ENCODE data around the gene ESPL1.

Gene ESPL1

GRCh38 chr12:53252349-53252916 is 15.7 kb upstream of the ESPL1 start:
- Mint-ChIP-seq H3K27ac (peak overlapping the region; percentile 92 to 97 (median 93)), H3K4me3 (peak overlapping the region; percentile 96 to 99 (median 98)), H3K27me3 (ENCODE audit: low read depth) (peaks cover 4% of the 10 kb centered on the region), H3K36me3 (ENCODE audit: low read depth) (peaks cover 4% of the 10 kb centered on the region), H3K4me1 (peaks cover 22% of the 10 kb centered on the region), H3K9me3 (no peaks in the 10 kb centered on the region)
- TF ChIP-seq, protein P1, sequence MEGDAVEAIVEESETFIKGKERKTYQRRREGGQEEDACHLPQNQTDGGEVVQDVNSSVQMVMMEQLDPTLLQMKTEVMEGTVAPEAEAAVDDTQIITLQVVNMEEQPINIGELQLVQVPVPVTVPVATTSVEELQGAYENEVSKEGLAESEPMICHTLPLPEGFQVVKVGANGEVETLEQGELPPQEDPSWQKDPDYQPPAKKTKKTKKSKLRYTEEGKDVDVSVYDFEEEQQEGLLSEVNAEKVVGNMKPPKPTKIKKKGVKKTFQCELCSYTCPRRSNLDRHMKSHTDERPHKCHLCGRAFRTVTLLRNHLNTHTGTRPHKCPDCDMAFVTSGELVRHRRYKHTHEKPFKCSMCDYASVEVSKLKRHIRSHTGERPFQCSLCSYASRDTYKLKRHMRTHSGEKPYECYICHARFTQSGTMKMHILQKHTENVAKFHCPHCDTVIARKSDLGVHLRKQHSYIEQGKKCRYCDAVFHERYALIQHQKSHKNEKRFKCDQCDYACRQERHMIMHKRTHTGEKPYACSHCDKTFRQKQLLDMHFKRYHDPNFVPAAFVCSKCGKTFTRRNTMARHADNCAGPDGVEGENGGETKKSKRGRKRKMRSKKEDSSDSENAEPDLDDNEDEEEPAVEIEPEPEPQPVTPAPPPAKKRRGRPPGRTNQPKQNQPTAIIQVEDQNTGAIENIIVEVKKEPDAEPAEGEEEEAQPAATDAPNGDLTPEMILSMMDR (IDR thresholded peaks at IDR 0.05; ENCODE audit: unreplicated experiment in 3 of 3), result no peak

DNA sequence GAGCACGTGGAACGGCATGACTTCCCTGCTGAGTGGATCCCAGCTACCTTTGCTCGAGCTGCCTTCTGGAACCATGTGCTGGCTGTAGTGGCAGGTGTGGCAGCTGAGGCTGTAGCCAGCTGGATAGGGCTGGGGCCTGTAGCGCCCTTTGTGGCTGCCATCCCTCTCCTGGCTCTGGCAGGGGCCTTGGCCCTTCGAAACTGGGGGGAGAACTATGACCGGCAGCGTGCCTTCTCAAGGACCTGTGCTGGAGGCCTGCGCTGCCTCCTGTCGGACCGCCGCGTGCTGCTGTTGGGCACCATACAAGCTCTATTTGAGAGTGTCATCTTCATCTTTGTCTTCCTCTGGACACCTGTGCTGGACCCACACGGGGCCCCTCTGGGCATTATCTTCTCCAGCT is 14.8 kb upstream of the ESPL1 start:
- Mint-ChIP-seq H3K9me3 (no peaks in the 10 kb centered on the region), H3K27ac (peak overlapping the region in 2 of 3 experiments; percentile 92 to 93), H3K27me3 (ENCODE audit: low read depth) (peaks cover 4% of the 10 kb centered on the region), H3K36me3 (ENCODE audit: low read depth) (peaks cover 4% of the 10 kb centered on the region), H3K4me3 (peak overlapping the region; percentile 96 to 99 (median 98)), H3K4me1 (peaks cover 22% of the 10 kb centered on the region)
- TF ChIP-seq, protein P1 (IDR thresholded peaks at IDR 0.05; ENCODE audit: unreplicated experiment in 3 of 3), result no peak

DNA sequence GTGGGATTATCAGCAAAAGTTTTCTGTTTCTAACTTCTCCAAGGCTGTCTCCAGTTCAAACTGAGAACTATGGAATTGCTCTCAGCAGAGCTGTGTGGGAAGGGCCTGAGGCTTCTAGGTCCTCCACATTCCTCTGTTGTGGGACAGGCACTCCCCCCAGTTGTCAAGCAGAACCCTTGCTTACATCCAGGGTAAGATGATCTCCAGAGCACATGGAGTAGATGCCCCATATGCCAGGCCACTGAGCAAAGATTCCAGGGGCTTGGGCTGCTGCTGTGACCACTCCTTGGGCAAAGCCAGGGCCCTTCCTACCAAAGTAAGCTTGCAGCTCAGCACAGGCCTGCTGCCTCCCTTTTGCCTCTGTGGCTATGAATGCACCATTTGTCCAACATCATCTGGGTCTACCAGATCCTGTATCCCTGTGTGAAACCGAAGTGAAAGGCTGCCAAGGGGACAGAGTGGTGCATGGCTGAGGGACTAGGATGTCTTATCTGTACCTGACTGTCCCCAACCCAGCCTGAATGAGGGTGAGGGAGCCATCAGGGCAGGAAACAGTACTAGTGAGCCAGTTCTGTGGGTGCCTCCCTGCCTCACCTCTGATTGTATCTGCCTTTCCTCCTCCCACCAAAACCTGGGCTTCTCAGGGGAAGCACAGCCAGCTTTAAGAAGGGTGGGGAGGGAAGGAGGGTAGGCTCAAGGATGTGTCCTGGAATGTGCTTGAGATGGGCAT is 13.1 kb upstream of the ESPL1 start:
- Mint-ChIP-seq H3K27ac (no peak overlapping the region), H3K4me3 (peak overlapping the region in 1 of 3 experiments; percentile 17), H3K4me1 (peaks cover 22% of the 10 kb centered on the region), H3K27me3 (ENCODE audit: low read depth) (peaks cover 4% of the 10 kb centered on the region), H3K9me3 (no peaks in the 10 kb centered on the region), H3K36me3 (ENCODE audit: low read depth) (peaks cover 4% of the 10 kb centered on the region)
- TF ChIP-seq, protein P1 (IDR thresholded peaks at IDR 0.05; ENCODE audit: unreplicated experiment in 3 of 3), result no peak

GRCh38 chr12:53255996-53256395 is 12.1 kb upstream of the ESPL1 start:
- TF ChIP-seq, protein P1 (IDR thresholded peaks at IDR 0.05; ENCODE audit: unreplicated experiment in 3 of 3), result no peak
- H3K36me3 Mint-ChIP-seq (ENCODE audit: low read depth), result peaks cover 4% of the 10 kb centered on the region
- peaks cover 21% of the 10 kb centered on the region for H3K4me1 Mint-ChIP-seq
- no peak overlapping the region for H3K27ac Mint-ChIP-seq
- peaks cover 3% of the 10 kb centered on the region for H3K27me3 Mint-ChIP-seq (ENCODE audit: low read depth)
- no peaks in the 10 kb centered on the region for H3K9me3 Mint-ChIP-seq
- peak overlapping the region in 2 of 3 experiments; percentile 43 to 72 for H3K4me3 Mint-ChIP-seq

GRCh38 chr12:53258541-53259539 is 9.3 kb upstream of the ESPL1 start:
- H3K4me1 Mint-ChIP-seq, result peaks cover under 1% of the 10 kb centered on the region
- TF ChIP-seq, protein P1 (IDR thresholded peaks at IDR 0.05; ENCODE audit: unreplicated experiment in 3 of 3), result no peak

More at GRCh38 chr12:53258541-53259539, 9.3 kb upstream of the ESPL1 start:
- Mint-ChIP-seq H3K36me3 (ENCODE audit: low read depth) (peaks cover under 1% of the 10 kb centered on the region), H3K27ac (no peak overlapping the region), H3K27me3 (ENCODE audit: low read depth) (no peaks in the 10 kb centered on the region), H3K9me3 (no peaks in the 10 kb centered on the region), H3K4me3 (no peak overlapping the region)
